DMS153 (cell line): ENCODE results near the gene IMMP2L.
"Not testable (repeated sequence)": the region's sequence is repeated elsewhere in the genome, so short reads cannot be mapped to it uniquely, and the experiment has no call there.

Experiments
- DNase-seq: peaks from one replicate; lab custom pipeline; 2025; lab: John Stamatoyannopoulos, UW

Gene IMMP2L

GRCh38 chr7:111262293-111263116 lies 299.8 kb downstream of the IMMP2L start:
- DNase-seq: no peak

- no peak for DNase-seq
Measured at GRCh38 chr7:111261496-111261895, 300.8 kb downstream of the IMMP2L start.

DNA sequence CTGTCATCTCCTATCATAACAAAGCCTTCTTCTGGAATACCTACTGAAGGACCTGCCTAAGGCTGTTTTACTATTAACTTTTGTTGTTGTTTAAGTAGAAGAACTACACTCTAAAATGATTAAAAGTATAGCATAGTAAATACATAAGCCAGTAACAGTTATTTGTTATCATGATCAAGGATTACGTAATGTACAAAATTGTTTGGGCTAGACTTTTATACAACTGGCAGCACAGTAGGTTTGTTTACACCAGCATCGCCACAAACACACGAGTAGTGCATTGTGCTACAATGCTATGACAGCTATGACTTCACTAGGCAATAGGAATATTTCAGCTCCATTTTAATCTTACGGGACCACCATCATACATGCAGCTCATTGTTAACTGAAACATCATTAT lies 302.3 kb downstream of the IMMP2L start:
- no peak for DNase-seq

DNA sequence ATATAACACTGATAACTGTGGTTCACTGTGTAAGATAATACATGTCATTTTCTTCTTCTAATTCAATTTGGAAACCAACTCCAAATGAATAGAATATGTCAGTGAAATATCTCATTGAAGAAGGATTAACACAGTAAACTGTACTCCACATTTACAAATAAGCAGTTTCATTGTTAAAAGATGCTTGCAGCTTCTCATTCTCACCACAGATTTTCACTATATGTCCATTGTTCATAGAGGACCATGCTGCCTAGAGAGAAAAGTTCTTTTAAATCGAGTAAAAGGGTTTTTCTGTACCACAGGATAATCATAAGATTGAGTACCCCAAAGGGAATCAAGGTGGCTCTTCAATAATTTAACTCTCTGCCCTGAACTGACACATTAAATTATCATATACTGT lies 305.9 kb downstream of the IMMP2L start:
- DNase-seq: no peak

- DNase-seq: no peak
Measured at GRCh38 chr7:111255576-111255975, 306.7 kb downstream of the IMMP2L start.

GRCh38 chr7:111251365-111251764 lies 310.9 kb downstream of the IMMP2L start:
- not testable (repeated sequence) for DNase-seq

DNA sequence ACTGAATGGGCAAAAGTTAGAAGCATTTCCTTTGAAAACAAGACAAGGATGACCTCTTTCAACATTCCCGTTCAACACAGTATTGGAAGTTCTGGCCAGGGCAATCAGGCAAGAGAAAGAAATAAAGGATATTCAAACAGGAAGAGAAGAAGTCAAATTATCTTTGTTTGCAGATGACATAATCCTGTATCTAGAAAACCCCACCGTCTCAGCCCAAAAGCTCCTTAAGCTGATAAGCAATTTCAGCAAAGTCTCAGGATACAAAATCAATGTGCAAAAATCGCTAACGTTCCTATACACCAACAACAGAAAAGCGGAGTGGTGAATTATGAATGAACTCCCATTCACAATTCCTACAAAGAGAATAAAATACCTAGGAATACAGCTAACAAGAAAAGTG lies 312.5 kb downstream of the IMMP2L start:
- not testable (repeated sequence) for DNase-seq

DNA sequence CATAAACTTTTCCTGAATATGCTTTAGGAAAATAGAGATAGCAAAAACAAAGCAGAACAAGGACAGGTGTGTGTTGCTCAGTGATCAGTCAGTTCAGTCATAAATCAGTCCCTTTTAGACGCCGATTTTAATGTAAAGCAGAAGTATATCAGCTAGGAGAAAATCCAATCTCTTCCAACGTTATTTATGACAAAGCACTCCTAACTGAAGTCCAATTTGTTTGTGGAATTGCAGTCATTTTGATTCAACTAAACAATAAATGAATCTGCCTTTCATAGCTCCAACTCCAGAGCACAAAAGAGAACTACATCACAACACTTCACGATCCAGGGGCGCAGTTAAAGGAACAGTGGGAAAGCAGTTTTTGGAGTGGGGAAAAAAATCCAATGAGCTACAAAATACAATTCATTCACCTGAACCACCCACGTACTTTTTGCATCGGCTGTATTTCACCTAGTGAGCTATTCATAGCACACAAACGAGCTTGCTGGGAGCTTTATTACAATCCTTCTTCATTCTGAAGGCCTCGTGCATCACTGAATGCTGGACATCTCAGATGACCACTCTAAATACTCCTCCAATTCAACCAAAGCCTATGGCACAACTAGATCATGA lies 320.0 kb downstream of the IMMP2L start:
- no peak for DNase-seq

GRCh38 chr7:111240371-111240770 lies 321.9 kb downstream of the IMMP2L start:
- DNase-seq: no peak

- DNase-seq: no peak
Measured at GRCh38 chr7:111239437-111239836, 322.9 kb downstream of the IMMP2L start.

DNA sequence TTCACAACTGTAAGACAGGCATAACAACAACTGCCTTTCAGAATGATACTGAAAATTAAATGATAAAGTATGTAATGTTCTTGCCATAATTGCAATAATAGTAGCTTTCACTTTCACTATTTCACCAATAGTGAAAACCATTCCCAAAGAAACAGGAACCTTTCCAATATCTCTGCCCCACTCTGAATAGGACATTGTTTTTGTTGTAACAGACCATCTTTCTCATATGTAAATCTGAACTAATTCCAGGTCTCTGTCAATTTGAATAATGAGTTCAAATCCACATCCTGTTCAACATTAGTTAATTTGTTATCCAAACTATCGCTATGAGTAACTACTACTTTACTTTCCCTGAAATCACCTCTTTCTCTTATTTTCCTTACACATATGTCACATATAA lies 323.4 kb downstream of the IMMP2L start:
- no peak for DNase-seq

- no peak for DNase-seq
Measured at GRCh38 chr7:111235709-111236108, 326.6 kb downstream of the IMMP2L start.

- DNase-seq: no peak
Measured at GRCh38 chr7:111232249-111233084, 329.8 kb downstream of the IMMP2L start.

DNA sequence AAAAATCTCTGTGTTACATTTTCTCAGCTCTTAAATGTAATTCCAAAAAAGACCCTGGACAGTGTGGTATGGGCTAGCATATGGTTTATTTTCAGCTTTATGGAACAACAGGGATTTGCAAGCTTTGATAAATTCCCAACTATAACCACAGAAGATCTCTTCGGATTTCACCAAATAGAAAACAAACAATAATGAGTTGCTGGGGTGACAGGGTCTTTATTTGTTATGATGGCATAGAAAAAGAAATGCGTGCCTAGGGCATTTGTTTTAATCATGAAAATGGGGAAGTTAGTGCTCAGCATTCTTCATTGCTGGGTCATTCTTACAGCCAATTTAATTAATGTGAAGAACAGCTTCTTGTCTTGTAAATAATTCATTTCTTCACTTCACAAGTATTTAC lies 332.4 kb downstream of the IMMP2L start:
- DNase-seq: no peak

DNA sequence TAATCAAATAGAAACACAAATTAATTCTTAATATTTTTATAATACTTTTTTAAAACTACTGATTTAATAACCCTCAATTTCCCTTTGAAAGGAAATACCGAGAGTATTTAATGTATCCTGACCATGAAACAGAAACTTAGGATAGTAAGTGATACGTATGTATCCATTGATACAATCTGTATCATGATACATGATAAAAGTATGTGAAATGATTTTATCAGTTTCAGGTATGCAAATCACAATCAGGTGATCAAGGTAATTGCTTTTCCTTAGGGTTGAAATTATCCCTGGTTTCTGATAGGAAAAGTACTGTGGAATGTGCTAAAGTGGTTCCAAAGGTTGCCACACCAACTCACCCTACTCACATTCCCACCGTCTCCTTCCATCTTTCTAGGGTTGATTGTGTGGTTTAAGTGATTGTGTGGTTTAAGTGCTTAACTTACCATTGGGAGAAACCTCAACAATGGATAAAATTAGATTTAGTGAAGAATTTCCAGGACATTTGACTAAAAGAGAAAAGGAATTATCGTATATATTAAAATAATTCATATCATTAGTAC lies 333.0 kb downstream of the IMMP2L start:
- DNase-seq: no peak

- no peak for DNase-seq
Measured at GRCh38 chr7:111228437-111228836, 333.9 kb downstream of the IMMP2L start.

DNA sequence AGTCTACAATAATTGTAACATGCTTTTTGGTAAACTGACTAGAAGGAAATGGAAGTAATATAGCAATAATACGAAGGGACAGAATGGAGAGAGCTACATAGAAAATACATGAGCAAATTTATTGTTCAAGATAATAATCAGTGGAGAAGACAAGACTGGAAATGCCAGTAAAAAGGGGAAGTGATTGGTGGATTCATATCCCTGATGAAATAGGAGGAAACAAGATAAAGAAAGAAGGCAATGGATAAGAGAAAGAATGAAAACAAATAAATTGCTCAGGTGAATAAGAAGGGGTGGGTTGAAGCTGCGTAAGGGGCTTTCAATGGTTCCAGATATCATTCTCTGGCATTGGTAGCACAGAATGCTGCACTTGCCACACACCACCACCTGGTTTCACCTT lies 335.5 kb downstream of the IMMP2L start:
- no peak for DNase-seq

DNA sequence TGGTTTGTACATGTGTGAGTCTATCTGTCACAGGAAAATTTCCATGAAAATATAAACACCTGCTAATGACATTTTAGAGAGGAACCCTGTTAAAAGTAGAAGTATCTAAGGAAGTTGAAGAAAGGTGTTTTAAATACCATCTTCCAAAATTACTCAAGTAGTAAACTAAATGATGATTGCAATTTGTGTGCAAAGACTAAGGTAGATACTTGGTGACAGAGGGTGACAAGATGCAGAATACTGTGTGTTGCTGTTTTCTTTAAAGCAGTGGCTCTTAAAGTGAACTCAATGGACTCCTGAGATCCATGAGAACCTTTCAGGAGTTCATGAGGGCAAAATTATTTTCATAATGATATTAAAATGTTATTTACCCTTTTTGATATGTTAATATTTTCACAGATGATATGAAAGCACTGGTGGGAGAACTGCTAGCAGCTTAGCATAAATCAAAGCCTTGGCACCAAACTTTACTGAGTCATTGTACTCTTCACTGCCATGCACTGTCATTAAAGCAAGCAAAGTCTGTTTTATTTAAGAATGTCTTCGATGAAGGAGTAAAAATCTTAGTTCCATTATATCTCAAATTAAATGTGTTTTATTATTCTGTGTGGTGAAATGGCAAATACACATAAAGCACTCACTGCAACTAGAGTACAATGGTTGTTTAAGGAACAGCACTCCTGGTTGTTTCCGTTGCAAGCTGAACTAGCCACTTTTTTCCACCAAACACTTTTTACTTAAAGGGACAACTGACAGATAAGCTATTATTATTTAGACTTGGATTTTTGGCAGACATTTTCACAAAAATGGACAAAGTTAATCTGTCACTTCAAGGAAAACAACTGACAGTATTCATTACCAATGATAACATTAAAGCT lies 337.7 kb downstream of the IMMP2L start:
- no peak for DNase-seq

GRCh38 chr7:111223802-111224253 lies 338.5 kb downstream of the IMMP2L start:
- no peak for DNase-seq

DNA sequence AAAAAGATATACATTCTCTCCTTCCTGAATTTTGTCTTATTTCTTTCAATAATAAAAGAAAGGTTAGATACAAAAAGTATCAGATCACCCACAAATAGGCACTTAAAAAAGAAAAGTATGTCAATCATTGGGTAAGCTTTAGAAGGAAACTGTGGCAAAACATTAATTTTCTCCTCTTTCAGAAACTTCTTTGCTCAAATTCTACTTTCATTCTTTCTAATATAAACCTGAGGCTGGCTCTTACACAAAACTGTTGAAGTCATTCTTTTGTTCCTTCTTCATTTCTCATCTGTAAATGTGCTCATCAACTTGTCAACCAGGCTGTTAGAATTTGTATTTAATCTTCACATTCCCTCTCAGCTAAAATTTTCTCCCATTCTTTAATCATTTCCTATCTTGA lies 346.7 kb downstream of the IMMP2L start:
- DNase-seq: no peak

DNA sequence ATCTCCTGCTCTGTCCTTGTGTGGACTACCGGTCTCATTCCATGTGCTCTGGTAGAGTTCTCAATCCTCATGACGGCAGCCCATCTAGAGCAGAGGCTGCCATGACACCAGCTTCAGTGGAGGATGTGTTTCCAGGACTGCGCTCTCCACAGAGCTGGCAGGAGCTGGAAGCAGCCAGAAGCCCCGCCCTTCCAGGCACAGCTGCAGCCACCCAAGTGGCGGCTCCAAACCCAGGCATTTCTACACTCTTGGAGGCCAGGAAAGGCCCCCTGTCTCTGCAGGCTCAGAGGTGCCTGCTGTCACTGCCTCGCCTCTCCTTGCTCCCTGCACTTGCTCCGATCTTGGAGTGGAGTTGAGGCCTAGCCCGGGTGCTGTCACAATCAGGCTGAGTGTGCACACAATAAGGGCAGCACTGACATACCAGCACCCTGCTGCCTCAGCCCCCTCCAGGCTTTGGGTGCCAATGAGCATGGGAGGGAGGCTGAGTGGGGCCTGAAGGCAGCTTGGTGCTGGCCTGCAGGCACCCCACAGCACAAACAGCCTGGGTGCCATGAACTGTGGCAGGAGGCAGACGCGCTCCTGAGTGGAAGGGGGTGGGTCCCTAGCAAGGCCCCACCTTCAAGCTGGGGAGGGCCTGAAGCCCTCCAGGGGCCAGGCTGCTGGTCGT lies 349.3 kb downstream of the IMMP2L start:
- no peak for DNase-seq
